HepG2 (cell line): Measurements from ENCODE around the gene LMNA. TPM values are rescaled to one million over a fixed set of nuclear protein-coding genes. Genes with fewer than 3 reads are reported as not detected.

ENCODE experiments used
- ATAC-seq: fragments of 200-7000 bp; cut with Tn5 transposase; 3 replicates; pipeline ENCODE4 v1.9.1; 2020; ENCODE audit warnings: mild to moderate bottlenecking, moderate library complexity
- BruUV-seq: library from RNA; stranded (reverse); fragments of 400-500 nt; replicated peaks from 2 replicates; lab custom pipeline; 2021; lab: Mats Ljungman, UMichigan
- CTCF ChIA-PET: fragments of 300-600 bp; formaldehyde crosslinking; extraction: SDS; loops from one replicate; lab custom pipeline; 2021; ENCODE audit warnings: low total read pairs, inconsistent platforms, low intra/inter-chr PET ratio; lab: Yijun Ruan, JAX
- POLR2A ChIA-PET: fragments of 350-600 bp; sonication (Branson Sonifier 250); formaldehyde crosslinking; loops from one replicate; lab custom pipeline; 2020; ENCODE audit warnings: antibody characterized with exemption, inconsistent platforms; lab: Yijun Ruan, JAX
- DNase-seq: peaks from one replicate; pipeline ENCODE4 v3.0.0-alpha.2; 2015; ENCODE audit warnings: low spot score
- FAIRE-seq: peaks from 3 replicates; lab custom pipeline; 2011; peaks lifted over from hg19 to GRCh38; lab: Jason Lieb, UNC
- H2AFZ ChIP-seq: one replicate; pipeline ENCODE4 v1.6.1; 2011; ENCODE audit warnings: low read length, inconsistent platforms
- H3K27ac ChIP-seq: fragments of 300-600 bp; 3 replicates; pipeline ENCODE4 v1.8.0; 2011; ENCODE audit warnings: mixed run types, mild to moderate bottlenecking, mixed read lengths, low read length, inconsistent platforms; ENCODE audit not compliant: insufficient read depth; ENCODE audit errors: extremely low read length
- H3K27me3 ChIP-seq, 2 experiments: fragments of 200-600 bp in 1 of 2; 2 replicates in 1 of 2; 3 replicates in 1 of 2; pipeline versions ENCODE4 v1.6.0 to v1.8.0; 2011; ENCODE audit warnings: low read length in 2 of 2, mild to moderate bottlenecking in 2 of 2, moderate library complexity in 2 of 2, inconsistent platforms in 1 of 2; ENCODE audit not compliant: insufficient read depth in 2 of 2, control insufficient read depth in 1 of 2
- H3K36me3 ChIP-seq, 2 experiments: fragments of 200-600 bp in 1 of 2; replicated peaks in 1 of 2; 2 replicates in 1 of 2; 3 replicates in 1 of 2; pipeline versions ENCODE4 v1.5.1 to v1.8.0; 2011; ENCODE audit warnings: low read length in 2 of 2, inconsistent platforms in 1 of 2; ENCODE audit not compliant: insufficient read depth in 2 of 2, control insufficient read depth in 1 of 2
- H3K4me1 ChIP-seq: 2 replicates; pipeline ENCODE4 v1.5.1; 2012; ENCODE audit warnings: low read length, inconsistent platforms; ENCODE audit not compliant: insufficient read depth
- H3K4me2 ChIP-seq: 2 replicates; pipeline ENCODE4 v1.6.0; 2011; ENCODE audit warnings: low read depth, low read length, inconsistent platforms
- H3K4me3 ChIP-seq, 3 experiments: fragments of 200-600 bp in 1 of 3; sonication (generic), shearing (Covaris generic) in 1 of 3; replicated peaks in 1 of 3; 2 replicates each; pipeline ENCODE4 v1.5.1; 2011 to 2016; ENCODE audit warnings: low read length in 3 of 3, inconsistent platforms in 2 of 3, low read depth in 2 of 3, mild to moderate bottlenecking in 2 of 3, control low read depth in 1 of 3, mixed read lengths in 1 of 3; ENCODE audit not compliant: insufficient read depth in 1 of 3
- H3K79me2 ChIP-seq: one replicate; pipeline ENCODE4 v1.6.1; 2011; ENCODE audit warnings: low read length, inconsistent platforms; ENCODE audit not compliant: insufficient read depth
- H3K9ac ChIP-seq: 2 replicates; pipeline ENCODE4 v1.6.0; 2011; ENCODE audit warnings: mild to moderate bottlenecking, low read depth, low read length, inconsistent platforms; ENCODE audit not compliant: insufficient read depth
- H3K9me3 ChIP-seq: 2 replicates; pipeline ENCODE4 v1.5.1; 2012; ENCODE audit warnings: mild to moderate bottlenecking, low read length
- H4K20me1 ChIP-seq: 2 replicates; pipeline ENCODE4 v1.6.0; 2011; ENCODE audit warnings: inconsistent platforms, mild to moderate bottlenecking, low read length, moderate library complexity; ENCODE audit not compliant: insufficient read depth
- FOXA1 ChIP-seq, 2 experiments: fragments of 450-650 bp in 1 of 2; sonication (generic) in 1 of 2; formaldehyde crosslinking in 1 of 2; IDR thresholded peaks; 2 replicates each; pipeline versions ENCODE4 v1.4.0 to v1.6.1; 2016 to 2020; ENCODE audit warnings: missing genetic modification reagents in 1 of 2
- HOXA5 ChIP-seq: sonication (generic); formaldehyde crosslinking; IDR thresholded peaks from 2 replicates; pipeline ENCODE4 v1.4.0; 2020; ENCODE audit warnings: missing genetic modification reagents
- MEIS1 ChIP-seq: sonication (generic); formaldehyde crosslinking; IDR thresholded peaks from 2 replicates; pipeline ENCODE4 v1.9.0; 2021; ENCODE audit warnings: mild to moderate bottlenecking, missing genetic modification reagents, moderate library complexity, borderline replicate concordance
- MTA3 ChIP-seq: sonication (generic); formaldehyde crosslinking; IDR thresholded peaks from 2 replicates; pipeline ENCODE4 v1.4.0; 2020; ENCODE audit warnings: missing genetic modification reagents
- NBN ChIP-seq: fragments of 450-650 bp; conservative IDR thresholded peaks from 2 replicates; pipeline ENCODE4 v1.6.1; 2017
- NR1H2 ChIP-seq: sonication (generic); formaldehyde crosslinking; IDR thresholded peaks from 2 replicates; pipeline ENCODE4 v1.8.1; 2022; ENCODE audit warnings: low read depth, missing genetic modification reagents, borderline replicate concordance
- NR2F2 ChIP-seq: IDR thresholded peaks from 2 replicates; pipeline ENCODE4 v1.6.1; 2012; ENCODE audit warnings: low read depth, inconsistent platforms, borderline replicate concordance
- PHB2 ChIP-seq: fragments of 450-650 bp; IDR thresholded peaks from 2 replicates; pipeline ENCODE4 v1.6.1; 2018; ENCODE audit not compliant: partially characterized antibody
- ZNF101 ChIP-seq: sonication (generic); formaldehyde crosslinking; IDR thresholded peaks from 2 replicates; pipeline ENCODE4 v1.4.0; 2020; ENCODE audit warnings: mild to moderate bottlenecking, low read depth, missing genetic modification reagents, borderline replicate concordance
- ZNF354B ChIP-seq: sonication (generic); formaldehyde crosslinking; IDR thresholded peaks from 2 replicates; pipeline ENCODE4 v1.8.0; 2022; ENCODE audit warnings: mild to moderate bottlenecking, missing genetic modification reagents
- ZNF496 ChIP-seq: sonication (generic); formaldehyde crosslinking; IDR thresholded peaks from 2 replicates; pipeline ENCODE4 v1.8.1; 2023; ENCODE audit warnings: mild to moderate bottlenecking, moderate library complexity, missing genetic modification reagents; ENCODE audit not compliant: insufficient replicate concordance
- ZNF501 ChIP-seq: sonication (generic); formaldehyde crosslinking; IDR thresholded peaks from 2 replicates; pipeline ENCODE4 v1.5.1; 2020; ENCODE audit warnings: mild to moderate bottlenecking, moderate library complexity, missing genetic modification reagents
- ZNF556 ChIP-seq: sonication (generic); formaldehyde crosslinking; IDR thresholded peaks from 2 replicates; pipeline ENCODE4 v1.4.0; 2020; ENCODE audit warnings: mild to moderate bottlenecking, missing genetic modification reagents, borderline replicate concordance
- ZNF7 ChIP-seq: IDR thresholded peaks from 2 replicates; pipeline ENCODE4 v1.6.1; 2016; ENCODE audit warnings: missing biosample characterization, missing genetic modification reagents
- ZNF737 ChIP-seq: sonication (generic); formaldehyde crosslinking; IDR thresholded peaks from 2 replicates; pipeline ENCODE4 v1.5.0; 2020; ENCODE audit warnings: missing genetic modification reagents, mild to moderate bottlenecking, borderline replicate concordance
- WGBS: methylation state at CpG from one replicate; pipeline ENCODE4 v1.1.6; 2017; ENCODE audit warnings: low lambda C conversion rate; 5-methylcytosine and 5-hydroxymethylcytosine counted together
- in situ Hi-C: cut with HindIII; loops from 2 replicates; pipeline ENCODE4 v1.10.0; 2017; ENCODE audit warnings: low pct_unique_long_range_greater_than_20kb; ENCODE audit not compliant: extremely low pct_ligation_motif_present
- intact Hi-C: fragments of 100-400 bp; cut with micrococcal nuclease; formaldehyde crosslinking; loops from one replicate; pipeline ENCODE4 v1.10.0; 2022; ENCODE audit not compliant: unreplicated experiment
- polyA plus RNA-seq, 8 experiments: library from polyadenylated mRNA; depleted of rRNA in 3 of 8; stranded (reverse) in 7 of 8; unstranded in 1 of 8; fragments of >200 nt; fragmentation: Illumina TruSeq in 4 of 8; extraction: Trizol in 4 of 8; gene quantifications; 2 replicates each; pipeline versions ENCODE4 v1.2.1 to v1.2.3, GENCODE V29; 2011 to 2016; ENCODE audit warnings: low read depth in 4 of 8, missing spikeins in 1 of 8, mixed read lengths in 1 of 8; ENCODE audit not compliant: insufficient read depth in 1 of 8
- total RNA-seq, 5 experiments: library from RNA; depleted of rRNA; stranded (reverse); fragments of >200 nt; fragmentation: Illumina TruSeq; extraction: Trizol; gene quantifications; 2 replicates each; pipeline ENCODE4 v1.2.3, GENCODE V29; 2016; ENCODE audit warnings: low read depth in 1 of 5
- TF ChIP-seq, protein P1 (sequence below): fragments of 450-650 bp; IDR thresholded peaks from 2 replicates; pipeline ENCODE4 v1.6.1; 2017; ENCODE audit warnings: mild to moderate bottlenecking
- TF ChIP-seq, protein P2 (sequence below): IDR thresholded peaks from 2 replicates; pipeline ENCODE4 v1.6.1; 2016; ENCODE audit warnings: missing genetic modification reagents, missing compliant biosample characterization

LMNA gene
- total and polyA plus RNA-seq, 2 of the 13 experiments (the other 11 are each of a cell fraction or from before 2014, with no cell fraction given): 107 to 225 TPM

DNA sequence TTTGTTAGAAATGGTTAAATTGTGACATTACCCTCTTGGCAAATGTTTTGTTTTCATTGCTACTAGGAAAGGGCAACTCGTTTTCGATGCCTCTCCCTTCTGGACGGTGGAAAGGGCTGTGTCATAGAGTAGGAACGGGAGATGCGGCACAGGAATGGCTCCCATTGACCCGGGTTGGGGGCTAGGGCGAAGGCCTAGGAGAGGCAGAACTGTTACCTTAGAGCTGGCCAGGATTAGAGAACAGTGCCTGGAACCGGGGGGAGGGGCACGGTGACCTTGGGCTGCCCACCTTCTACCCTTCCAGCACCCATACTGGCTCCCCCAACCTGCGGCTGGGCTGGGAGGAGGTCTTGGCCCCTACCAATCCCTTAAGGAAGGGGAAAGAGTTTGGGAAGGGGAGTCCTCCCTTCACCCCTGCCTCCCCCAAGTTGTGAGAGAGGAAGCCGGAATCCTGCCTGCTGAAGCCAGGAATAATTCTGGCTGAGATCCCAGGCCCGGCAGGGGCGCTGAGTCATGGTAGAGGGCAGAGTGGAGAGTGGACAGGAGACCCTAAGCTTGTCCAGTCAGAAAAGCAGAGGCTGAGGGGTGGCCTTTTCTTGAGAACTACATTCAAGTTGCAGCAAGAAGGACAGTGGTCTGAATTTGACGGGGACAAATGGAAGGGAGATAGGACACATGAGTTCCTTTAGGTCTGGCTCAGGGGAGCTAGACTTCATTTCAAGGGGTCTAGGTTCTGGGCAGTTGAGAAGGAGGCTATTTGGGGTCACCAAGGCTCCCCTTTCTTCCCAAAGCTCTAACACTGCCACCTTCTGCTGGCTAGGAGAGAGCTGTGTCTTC is 8.2 kb downstream of the LMNA start (continued):
- no peak for TF ChIP-seq NR2F2
- no peak for TF ChIP-seq ZNF496 (CRISPR knock-in tag)
- TF ChIP-seq ZNF556 (CRISPR knock-in tag): peak; percentile 73; the same call in 1 of the 2 replicates

DNA sequence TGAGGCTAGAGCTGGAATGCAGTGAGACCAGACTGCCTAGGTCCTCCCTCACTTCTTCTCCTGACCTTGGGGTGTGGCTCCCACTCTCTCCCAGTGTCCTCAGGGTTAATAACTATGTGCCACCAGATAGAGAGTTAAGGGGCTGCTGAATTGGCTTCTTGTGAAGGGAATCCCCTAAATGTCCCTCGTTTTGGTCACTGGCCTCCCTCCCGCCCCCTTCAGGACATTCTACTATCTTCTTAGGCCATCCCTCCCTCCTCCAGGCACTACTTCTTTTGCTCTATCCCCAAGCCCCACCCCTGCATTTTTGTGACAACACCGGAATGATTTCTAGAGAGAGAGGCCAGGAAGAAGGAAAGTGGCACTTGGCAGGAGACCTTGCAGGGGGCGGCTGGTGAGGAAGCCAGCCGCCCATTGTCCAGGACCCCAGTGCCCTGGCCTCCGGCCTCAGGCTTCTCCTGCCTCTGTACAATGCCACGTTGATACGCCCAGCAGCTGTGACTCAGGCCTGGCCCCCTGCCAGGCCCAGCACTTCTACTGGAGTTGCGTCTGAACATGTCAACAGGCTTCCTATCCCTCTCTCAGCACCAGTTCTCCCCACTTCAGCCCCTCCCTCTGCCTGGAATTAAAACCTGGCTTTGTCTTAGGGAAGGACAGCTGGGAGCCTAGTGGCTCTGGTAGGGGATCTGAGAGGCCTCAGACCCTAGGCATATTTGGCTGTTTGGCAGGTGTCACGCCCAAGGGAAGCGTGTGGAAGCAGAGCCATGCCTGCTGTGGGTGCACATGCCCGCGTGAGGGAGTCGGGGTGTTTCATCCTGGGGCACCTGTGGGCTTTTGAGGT is 9.1 kb downstream of the LMNA start:
- 25% methylated on average over 12 of the region's 14 CpGs for WGBS
- peak; percentile 91 for FAIRE-seq
- TF ChIP-seq MEIS1 (CRISPR knock-in tag) (peak; percentile 54; the same call in 1 of the 2 replicates), FOXA1 (IDR thresholded peaks at IDR 0.05) (no peak), FOXA1 (CRISPR knock-in tag; IDR thresholded peaks at IDR 0.05) (peak; percentile 77), NR1H2 (CRISPR knock-in tag) (no peak), ZNF737 (CRISPR knock-in tag) (no peak), ZNF101 (CRISPR knock-in tag) (no peak), ZNF354B (CRISPR knock-in tag) (no peak), HOXA5 (no peak), ZNF501 (CRISPR knock-in tag) (peak; percentile 44; the same call in 1 of the 2 replicates), NBN (no peak), PHB2 (no peak), ZNF7 (CRISPR knock-in tag) (no peak), MTA3 (CRISPR knock-in tag) (no peak)
- TF ChIP-seq, protein P1, sequence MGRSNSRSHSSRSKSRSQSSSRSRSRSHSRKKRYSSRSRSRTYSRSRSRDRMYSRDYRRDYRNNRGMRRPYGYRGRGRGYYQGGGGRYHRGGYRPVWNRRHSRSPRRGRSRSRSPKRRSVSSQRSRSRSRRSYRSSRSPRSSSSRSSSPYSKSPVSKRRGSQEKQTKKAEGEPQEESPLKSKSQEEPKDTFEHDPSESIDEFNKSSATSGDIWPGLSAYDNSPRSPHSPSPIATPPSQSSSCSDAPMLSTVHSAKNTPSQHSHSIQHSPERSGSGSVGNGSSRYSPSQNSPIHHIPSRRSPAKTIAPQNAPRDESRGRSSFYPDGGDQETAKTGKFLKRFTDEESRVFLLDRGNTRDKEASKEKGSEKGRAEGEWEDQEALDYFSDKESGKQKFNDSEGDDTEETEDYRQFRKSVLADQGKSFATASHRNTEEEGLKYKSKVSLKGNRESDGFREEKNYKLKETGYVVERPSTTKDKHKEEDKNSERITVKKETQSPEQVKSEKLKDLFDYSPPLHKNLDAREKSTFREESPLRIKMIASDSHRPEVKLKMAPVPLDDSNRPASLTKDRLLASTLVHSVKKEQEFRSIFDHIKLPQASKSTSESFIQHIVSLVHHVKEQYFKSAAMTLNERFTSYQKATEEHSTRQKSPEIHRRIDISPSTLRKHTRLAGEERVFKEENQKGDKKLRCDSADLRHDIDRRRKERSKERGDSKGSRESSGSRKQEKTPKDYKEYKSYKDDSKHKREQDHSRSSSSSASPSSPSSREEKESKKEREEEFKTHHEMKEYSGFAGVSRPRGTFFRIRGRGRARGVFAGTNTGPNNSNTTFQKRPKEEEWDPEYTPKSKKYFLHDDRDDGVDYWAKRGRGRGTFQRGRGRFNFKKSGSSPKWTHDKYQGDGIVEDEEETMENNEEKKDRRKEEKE: no peak
- TF ChIP-seq, protein P2, sequence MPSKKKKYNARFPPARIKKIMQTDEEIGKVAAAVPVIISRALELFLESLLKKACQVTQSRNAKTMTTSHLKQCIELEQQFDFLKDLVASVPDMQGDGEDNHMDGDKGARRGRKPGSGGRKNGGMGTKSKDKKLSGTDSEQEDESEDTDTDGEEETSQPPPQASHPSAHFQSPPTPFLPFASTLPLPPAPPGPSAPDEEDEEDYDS: peak; percentile 25; the same call in 1 of the 2 replicates

More for the DNA sequence above, 9.1 kb downstream of the LMNA start:
- Histone ChIP-seq H3K4me3 (peak overlapping the region in 2 of 3 experiments; percentile 32 to 66; a peak in 4 of 6 replicates), H3K4me1 (peaks cover 100% of the 10 kb centered on the region), H4K20me1 (no peaks in the 10 kb centered on the region; the same call in 1 of the 2 replicates), H3K4me2 (peak overlapping the region; percentile 93), H3K79me2 (peaks cover 93% of the 10 kb centered on the region), H3K36me3 (peaks cover 3 to 21% of the 10 kb centered on the region in 2 experiments; a peak in 4 of 5 replicates), H3K9ac (peak overlapping the region; percentile 80), H3K27ac (peak overlapping the region; percentile 96), H3K27me3 (no peaks in the 10 kb centered on the region), H2AFZ (no peak overlapping the region), H3K9me3 (no peaks in the 10 kb centered on the region)
- ChIA-PET POLR2A (interaction anchor here (1.0 to 3.5 kb wide), 8 partner anchors 10 to 181 kb away, joined by 3 to 44 read pairs (median 5); partner anchors contain the start of genes LMNA and PMF1), CTCF (interaction anchor here (1.6 kb wide), 1 partner anchor 33 kb away, joined by 5 read pairs; no protein-coding TSS in a partner anchor)
- DNase-seq (peak; percentile 93), ATAC-seq (peak; percentile 82)
- no TSS peak for BruUV-seq
- intact Hi-C loops: loop anchor here (2.0 kb wide), 1 partner anchor 19 kb away; no protein-coding TSS in a partner anchor
- in situ Hi-C loops: no loop called here
